NCI-H146 (cell line): ENCODE measurements around the gene MAGEF1.

Source experiments
- DNase-seq: peaks from one replicate; lab custom pipeline; 2025; lab: John Stamatoyannopoulos, UW

Gene MAGEF1

DNA sequence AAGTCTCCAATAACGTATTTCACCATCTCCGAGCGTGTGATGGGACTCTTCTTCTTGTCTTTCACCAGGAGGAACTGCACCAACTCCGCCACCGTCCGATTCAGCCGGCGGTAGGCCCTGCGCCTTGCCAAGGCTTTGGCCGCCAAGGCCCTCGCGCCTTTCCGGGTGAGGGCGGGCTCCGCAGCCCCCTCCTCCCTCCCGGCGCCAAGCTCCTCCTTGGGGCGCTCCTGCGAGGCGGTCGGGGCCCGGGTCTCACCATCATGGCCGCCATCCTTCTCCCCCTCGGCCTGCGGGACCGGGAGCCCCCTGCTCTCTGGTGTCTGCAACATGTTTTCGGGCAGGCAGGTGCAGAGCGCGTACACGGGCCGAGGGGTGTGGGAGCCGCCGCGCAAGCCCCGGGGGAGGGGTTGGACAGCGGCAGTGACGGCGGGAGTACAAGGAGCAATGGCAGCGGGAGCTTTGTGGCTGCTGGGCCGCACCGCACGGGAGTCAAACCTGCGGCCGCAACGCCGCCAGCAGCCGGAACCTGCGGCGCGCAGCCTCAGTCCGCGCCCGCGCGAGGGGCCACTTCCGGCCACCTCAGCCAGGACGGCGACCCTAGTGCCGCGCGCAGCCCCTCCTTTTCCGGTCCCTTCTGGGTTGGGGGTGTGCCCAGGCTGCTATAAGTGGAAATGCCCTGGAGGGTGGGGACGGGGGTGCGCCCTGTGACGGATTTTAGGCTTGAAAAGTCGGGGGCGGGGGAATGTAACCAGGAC, at the start of gene MAGEF1:
Gene MAGEF1, minus strand, starts transcription at position 572 of the 755 bp plus-strand sequence. Its CDS starts 243 bp downstream, at position 329.
- DNase-seq = peak; percentile 97

- no peak for DNase-seq
Measured at GRCh38 chr3:184761075-184761841, 49.4 kb upstream of the MAGEF1 start.

GRCh38 chr3:184760337-184761074, 48.6 kb upstream of the MAGEF1 start:
- no peak for DNase-seq

GRCh38 chr3:184759666-184760200, 47.9 kb upstream of the MAGEF1 start:
- DNase-seq = no peak

DNA sequence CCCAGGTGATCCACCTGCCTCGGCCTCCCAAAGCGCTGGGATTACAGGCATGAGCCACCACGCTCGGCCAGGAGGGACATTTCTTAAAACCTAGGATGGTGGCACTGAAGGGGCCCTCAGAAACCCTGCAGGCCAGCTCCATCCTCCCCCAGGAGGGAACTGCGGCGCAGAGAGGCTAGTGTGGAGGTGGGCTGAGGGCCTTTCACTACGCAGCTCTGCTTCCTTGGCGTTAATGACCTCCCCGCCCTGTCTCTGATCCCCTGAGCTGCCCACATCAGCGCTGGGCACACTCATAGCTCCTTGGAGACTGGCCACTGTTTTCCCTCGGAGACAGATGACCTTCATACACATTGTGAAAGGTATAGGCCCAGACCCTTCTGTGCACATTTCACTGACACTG, 46.2 kb upstream of the MAGEF1 start:
- no peak for DNase-seq

DNA sequence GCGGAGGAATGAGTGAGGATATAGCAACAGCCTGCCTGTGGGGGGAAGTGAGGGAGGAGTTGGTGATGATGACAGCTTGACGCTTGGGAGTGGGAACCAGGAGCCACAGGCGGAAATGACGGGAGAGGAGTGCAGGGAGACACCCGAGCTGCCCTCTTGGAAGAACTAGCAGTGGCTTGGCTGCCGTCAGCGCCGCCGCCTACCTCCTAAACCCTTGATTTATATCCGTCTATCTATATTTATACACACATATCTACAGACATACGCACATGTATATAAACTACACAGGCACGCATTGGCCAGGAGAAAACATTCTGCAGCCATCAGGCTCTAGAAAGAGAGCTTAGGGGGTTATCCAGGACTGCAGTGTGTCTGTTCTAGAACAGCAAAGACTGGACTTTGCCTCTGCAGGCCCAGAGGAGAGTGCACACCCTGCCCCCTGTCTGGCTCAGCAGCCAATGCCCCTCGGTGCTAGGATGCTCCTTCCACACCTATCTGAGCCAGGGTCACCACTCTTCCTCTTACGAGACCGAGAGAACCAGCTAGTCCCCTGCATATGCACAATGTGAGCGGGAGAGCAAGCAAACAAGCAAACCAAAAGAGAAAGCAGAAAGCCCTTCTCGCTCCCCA, 45.3 kb upstream of the MAGEF1 start:
- no peak for DNase-seq

- no peak for DNase-seq
Measured at GRCh38 chr3:184756151-184757021, 44.5 kb upstream of the MAGEF1 start.

DNA sequence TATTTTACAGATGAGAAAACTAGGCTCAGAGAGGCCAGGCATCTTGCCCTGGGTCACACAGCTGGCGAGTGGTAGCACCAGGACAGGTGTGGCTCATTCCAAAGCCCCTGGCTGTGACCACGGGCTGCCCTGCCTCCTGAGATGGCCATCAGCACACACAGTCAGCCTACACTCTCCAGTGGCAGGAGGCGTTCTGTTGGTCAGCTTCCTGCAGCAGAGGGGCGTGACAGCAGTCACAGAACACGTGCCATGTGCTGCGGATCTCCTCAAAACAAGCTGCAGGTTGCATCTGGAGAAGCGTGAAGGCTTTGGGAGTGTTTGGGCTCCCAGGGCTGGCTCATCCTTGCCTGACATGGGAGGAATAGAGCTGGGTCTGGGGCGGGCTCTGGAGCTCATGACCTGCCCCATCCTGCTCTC, 43.5 kb upstream of the MAGEF1 start:
- DNase-seq = no peak

GRCh38 chr3:184752361-184752760, 40.5 kb upstream of the MAGEF1 start:
- no peak for DNase-seq

DNA sequence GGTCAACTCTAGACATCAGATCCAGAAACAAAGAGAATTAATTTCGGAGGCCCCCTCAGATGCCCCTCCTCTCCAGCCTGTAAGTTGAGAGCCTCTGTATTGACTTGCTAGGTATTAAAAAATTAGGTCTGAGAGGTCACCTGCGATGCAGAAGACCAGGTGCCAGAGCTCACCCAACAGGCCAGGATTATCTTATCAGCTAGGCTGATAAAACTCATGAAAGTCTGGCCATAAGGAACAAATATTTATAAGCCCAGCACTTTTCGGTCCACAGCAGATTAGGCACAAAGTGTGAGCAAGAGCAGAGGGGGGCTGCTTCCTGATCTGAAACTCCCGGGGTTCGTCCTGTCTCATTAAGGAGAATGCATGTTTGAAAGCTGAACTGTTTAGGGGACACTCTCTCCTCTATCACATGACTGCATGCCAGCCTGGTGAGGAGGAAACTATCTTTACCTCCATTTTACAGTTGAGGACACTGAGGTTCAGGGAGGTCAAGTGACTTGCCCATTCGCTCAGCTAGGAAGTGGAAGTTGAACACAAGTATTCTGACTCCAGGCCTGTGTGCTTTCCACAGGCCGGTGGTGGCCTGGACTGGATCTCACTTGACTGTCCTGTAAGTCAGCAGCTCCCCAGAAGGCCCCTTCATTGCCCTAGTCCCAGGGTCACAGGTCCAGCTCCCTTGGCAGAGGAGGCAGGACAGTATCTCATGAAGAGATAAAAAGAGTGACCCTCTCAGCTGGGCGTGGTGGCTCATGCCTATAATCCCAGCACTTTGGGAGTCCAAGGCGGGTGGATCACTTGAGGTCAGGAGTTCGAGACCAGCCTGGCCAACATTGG, 39.6 kb upstream of the MAGEF1 start:
- no peak for DNase-seq

DNA sequence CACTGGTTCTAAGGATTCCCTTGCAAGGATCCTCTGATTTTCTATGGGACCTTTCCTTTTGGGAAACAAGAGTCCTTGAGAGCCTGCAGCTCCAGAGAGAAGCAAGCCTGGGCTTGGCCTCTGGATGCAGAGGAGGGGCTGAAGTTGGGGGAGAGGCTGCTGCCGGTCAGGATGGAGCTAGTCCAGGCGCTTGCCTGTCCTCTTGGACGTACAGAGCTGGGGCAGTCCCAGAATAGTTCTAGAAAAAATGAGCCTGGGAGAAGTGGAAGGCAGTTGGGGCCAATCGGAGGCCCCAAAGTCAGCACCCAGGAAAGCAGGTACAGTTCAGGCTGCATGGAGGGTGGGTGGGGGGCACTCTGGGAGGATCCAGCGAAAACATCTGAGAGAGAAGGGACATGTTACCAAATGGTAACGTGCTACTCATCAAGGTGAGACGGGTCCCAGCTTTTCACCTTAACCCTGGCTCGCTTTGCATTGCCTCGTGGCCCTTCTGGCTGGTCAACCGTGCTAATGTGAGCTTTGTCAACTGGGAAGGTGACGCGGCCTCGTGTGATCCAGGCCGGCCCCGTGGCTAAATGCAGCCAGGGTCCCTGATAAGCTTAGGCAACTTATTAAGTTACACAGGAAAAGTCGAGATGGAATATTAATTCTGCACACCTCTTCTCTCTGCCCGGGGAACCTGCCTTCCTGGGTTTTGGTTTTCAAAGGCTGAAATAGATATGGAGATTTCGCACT, 38.7 kb upstream of the MAGEF1 start:
- no peak for DNase-seq

DNA sequence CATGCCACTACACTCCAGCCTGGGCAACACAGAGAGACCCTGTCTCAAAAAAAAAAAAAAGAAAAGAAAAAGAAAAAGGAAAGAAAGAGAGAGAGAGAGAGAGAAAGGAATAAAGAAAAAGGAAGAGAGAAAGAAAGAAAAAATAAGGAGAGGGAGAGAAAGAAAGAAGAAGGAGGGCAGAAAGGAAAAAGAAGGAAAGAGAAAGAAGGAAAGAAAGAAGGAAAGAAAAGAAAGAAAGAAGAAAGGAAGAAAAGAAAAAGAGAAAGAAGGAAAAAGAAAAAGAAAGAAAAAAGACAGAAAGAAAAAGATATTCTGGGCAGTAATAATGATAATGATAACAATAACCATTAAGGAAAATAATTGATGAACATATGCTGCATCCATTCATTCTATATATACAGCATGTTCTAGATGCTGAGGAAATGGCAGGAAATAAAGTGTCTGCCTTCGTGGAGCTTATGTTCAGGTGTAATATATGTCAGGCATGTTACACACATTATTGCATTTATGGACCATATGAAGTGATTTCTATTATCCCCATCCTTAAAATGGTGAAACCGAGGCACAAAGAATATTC, 37.4 kb upstream of the MAGEF1 start:
- DNase-seq = no peak

DNA sequence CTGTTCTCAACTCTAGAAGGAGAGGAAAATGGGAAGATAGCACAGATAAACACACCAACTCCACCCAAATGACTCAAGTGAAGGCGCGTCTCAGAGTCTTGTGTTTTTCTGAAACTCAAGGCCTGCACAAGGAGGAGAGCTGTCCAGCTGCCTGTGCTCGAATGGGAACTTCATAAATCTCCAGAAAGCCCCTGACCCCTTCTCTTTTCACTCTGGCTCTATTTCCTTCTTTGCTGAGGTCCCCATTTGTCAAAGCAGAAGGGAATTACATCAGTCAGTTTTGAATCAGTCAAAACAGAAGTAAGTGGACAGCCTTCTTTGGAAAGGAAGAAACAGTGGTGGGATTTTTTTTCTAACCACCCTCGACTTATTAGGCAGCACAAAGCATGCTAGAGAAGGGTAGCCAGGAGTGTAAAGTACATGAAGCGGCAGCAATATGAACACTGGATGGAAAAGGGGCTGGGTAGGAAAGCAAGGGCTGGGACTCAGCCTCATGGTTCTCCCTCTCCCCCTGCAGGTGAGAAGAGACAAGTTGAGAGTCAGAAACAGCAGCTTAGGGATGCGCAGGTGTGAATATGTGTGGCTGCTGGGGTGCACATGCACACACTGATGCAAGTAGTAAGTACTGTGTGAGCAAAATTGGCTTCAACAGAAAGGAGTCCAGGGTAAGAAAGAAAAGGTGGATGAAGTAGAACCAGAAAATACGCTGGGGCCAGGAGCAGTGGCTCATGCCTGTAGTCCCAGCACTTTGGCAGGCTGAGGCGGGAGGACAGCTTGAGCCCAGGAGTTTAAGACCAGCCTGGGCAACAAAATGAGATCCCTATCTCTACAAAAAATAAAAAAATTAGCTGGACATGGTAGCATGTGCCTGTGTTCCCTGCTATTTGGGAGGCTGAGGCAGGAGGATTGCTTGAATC, 36.6 kb upstream of the MAGEF1 start:
- DNase-seq = peak; percentile 42

GRCh38 chr3:184746131-184747120, 34.6 kb upstream of the MAGEF1 start:
- DNase-seq = no peak

GRCh38 chr3:184745526-184745925, 33.7 kb upstream of the MAGEF1 start:
- no peak for DNase-seq

DNA sequence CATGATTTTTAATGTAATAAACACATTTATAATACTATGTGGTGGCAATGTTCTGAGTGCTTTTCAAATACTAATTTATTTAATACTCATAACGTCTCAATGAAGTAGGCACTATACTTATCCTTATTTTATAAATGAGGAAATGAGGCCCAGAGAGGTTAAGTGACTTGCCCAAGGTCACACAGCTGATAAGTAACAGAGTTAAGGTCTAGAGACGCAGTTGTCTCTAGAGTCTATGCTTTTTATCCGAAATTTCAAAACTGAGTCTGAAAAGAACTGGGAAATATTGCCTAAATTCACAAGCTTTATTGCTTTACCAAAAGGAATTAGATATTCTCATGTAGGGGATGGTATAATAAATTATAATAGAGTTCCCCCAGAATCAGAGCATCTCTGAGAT, 31.4 kb upstream of the MAGEF1 start:
- no peak for DNase-seq
